Fibroblast of lung (primary cell): ENCODE measurements around the gene CDK18. TPM values are rescaled to one million over a fixed set of nuclear protein-coding genes. Genes with fewer than 3 reads are reported as not detected.
A peak's percentile ranks its signal among the peaks of the same experiment; 100 is the strongest.

Source experiments
- DNase-seq, 2 donors: peaks; one replicate each; pipeline versions ENCODE4 v3.0.0 to v3.0.0-alpha.2; 2010; ENCODE audit warnings: low read depth in 2 of 2
- H2AFZ ChIP-seq: 2 replicates; pipeline ENCODE4 v1.5.1; 2012; ENCODE audit warnings: low read length, control low read depth, inconsistent platforms
- H3K27ac ChIP-seq: 2 replicates; pipeline ENCODE4 v1.5.1; 2011; ENCODE audit warnings: low read length, control low read depth; ENCODE audit not compliant: insufficient read depth
- H3K27me3 ChIP-seq: 2 replicates; pipeline ENCODE4 v1.5.1; 2011; ENCODE audit warnings: mild to moderate bottlenecking, low read length; ENCODE audit not compliant: control insufficient read depth, insufficient read depth
- H3K36me3 ChIP-seq: 2 replicates; pipeline ENCODE4 v1.5.1; 2011; ENCODE audit warnings: low read length; ENCODE audit not compliant: control insufficient read depth, insufficient read depth
- H3K4me1 ChIP-seq: 2 replicates; pipeline ENCODE4 v1.5.1; 2011; ENCODE audit warnings: low read length; ENCODE audit not compliant: control insufficient read depth, insufficient read depth; ENCODE audit errors: extremely low read depth
- H3K4me2 ChIP-seq: 2 replicates; pipeline ENCODE4 v1.5.1; 2011; ENCODE audit warnings: low read length, control low read depth; ENCODE audit not compliant: insufficient read depth; ENCODE audit errors: extremely low read depth
- H3K4me3 ChIP-seq, 4 experiments: fragments of 200-600 bp in 1 of 4; sonication (generic) in 1 of 4; replicated peaks in 1 of 4; 2 replicates each; pipeline ENCODE4 v1.5.1; 2011 to 2016; ENCODE audit warnings: low read length in 4 of 4, low read depth in 3 of 4, mild to moderate bottlenecking in 3 of 4, control low read depth in 2 of 4, inconsistent platforms in 1 of 4, mixed read lengths in 1 of 4; ENCODE audit not compliant: insufficient read depth in 1 of 4; ENCODE audit errors: control extremely low read depth in 1 of 4
- H3K79me2 ChIP-seq: 2 replicates; pipeline ENCODE4 v1.5.1; 2012; ENCODE audit warnings: mild to moderate bottlenecking, low read length, inconsistent platforms; ENCODE audit not compliant: control insufficient read depth, insufficient read depth
- H3K9ac ChIP-seq: 2 replicates; pipeline ENCODE4 v1.5.1; 2011; ENCODE audit warnings: mild to moderate bottlenecking, low read length, control low read depth; ENCODE audit not compliant: insufficient read depth
- H3K9me3 ChIP-seq: 2 replicates; pipeline ENCODE4 v1.5.1; 2012; ENCODE audit warnings: low read depth, low read length; ENCODE audit not compliant: control insufficient read depth, insufficient read depth
- H4K20me1 ChIP-seq: 2 replicates; pipeline ENCODE4 v1.5.1; 2011; ENCODE audit warnings: low read length; ENCODE audit not compliant: control insufficient read depth, insufficient read depth; ENCODE audit errors: extremely low read depth
- EZH2 ChIP-seq: IDR thresholded peaks from 2 replicates; pipeline ENCODE4 v1.5.1; 2012; ENCODE audit warnings: low read length, control low read depth, mild to moderate bottlenecking; ENCODE audit errors: missing control alignments
- polyA plus RNA-seq, 2 donors: library from polyadenylated mRNA; depleted of rRNA in 1 of 2; stranded (reverse) in 1 of 2; unstranded in 1 of 2; fragments of >200 nt; gene quantifications; 2 replicates each; pipeline ENCODE4 v1.2.1, GENCODE V29; 2011 to 2012; ENCODE audit warnings: missing spikeins in 1 of 2
- total RNA-seq: library from RNA; depleted of rRNA; stranded (reverse); fragments of >200 nt; gene quantifications from 2 replicates; pipeline ENCODE4 v1.2.1, GENCODE V29; 2014
- TF ChIP-seq, protein P1 (sequence below), 2 donors: IDR thresholded peaks in 1 of 2; conservative IDR thresholded peaks in 1 of 2; 1 replicate in 1 of 2; 2 replicates in 1 of 2; pipeline ENCODE4 v1.5.1; 2011 to 2012; ENCODE audit warnings: low read length in 2 of 2, control low read depth in 1 of 2, inconsistent platforms in 1 of 2, low read depth in 1 of 2, mild to moderate bottlenecking in 1 of 2

The CDK18 gene
- total and polyA plus RNA-seq, 2 donors (not counting 1 experiment from before 2014, with no cell fraction given), result 0.33 to 2.1 TPM

DNA sequence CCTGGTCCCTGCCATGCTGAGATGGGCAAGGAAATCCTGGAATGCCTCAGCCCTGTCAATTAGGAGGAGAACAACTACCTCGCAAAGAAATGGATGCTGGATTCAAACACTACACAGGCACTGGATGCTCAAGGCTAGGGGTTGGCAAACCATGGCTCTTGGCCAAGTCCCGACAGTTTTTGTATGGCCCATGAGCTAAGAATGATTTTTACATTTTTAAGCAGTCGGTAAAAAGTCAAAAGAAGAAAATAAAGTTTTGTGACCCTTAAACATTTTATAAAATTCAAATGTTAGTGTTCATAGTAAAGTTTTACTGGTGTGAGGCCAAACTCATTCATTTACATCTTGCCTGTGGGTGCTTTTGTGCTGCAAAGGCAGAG, 6.5 kb downstream of the CDK18 start:
- Histone ChIP-seq H2AFZ (no peak overlapping the region), H3K79me2 (no peaks in the 10 kb centered on the region), H3K9ac (no peak overlapping the region), H3K4me1 (no peaks in the 10 kb centered on the region), H4K20me1 (no peaks in the 10 kb centered on the region), H3K4me3 (no peak overlapping the region), H3K9me3 (no peaks in the 10 kb centered on the region), H3K36me3 (no peaks in the 10 kb centered on the region), H3K27ac (no peak overlapping the region), H3K4me2 (no peak overlapping the region), H3K27me3 (peaks cover 2% of the 10 kb centered on the region)
- TF ChIP-seq, protein P1, sequence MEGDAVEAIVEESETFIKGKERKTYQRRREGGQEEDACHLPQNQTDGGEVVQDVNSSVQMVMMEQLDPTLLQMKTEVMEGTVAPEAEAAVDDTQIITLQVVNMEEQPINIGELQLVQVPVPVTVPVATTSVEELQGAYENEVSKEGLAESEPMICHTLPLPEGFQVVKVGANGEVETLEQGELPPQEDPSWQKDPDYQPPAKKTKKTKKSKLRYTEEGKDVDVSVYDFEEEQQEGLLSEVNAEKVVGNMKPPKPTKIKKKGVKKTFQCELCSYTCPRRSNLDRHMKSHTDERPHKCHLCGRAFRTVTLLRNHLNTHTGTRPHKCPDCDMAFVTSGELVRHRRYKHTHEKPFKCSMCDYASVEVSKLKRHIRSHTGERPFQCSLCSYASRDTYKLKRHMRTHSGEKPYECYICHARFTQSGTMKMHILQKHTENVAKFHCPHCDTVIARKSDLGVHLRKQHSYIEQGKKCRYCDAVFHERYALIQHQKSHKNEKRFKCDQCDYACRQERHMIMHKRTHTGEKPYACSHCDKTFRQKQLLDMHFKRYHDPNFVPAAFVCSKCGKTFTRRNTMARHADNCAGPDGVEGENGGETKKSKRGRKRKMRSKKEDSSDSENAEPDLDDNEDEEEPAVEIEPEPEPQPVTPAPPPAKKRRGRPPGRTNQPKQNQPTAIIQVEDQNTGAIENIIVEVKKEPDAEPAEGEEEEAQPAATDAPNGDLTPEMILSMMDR (conservative IDR thresholded peaks at IDR 0.05 in 1 of 2, IDR thresholded peaks at IDR 0.05 in 1 of 2; ENCODE audit: low read depth in 1 of 2, low read length in 2 of 2), result no peak
- DNase-seq, result no peak

DNA sequence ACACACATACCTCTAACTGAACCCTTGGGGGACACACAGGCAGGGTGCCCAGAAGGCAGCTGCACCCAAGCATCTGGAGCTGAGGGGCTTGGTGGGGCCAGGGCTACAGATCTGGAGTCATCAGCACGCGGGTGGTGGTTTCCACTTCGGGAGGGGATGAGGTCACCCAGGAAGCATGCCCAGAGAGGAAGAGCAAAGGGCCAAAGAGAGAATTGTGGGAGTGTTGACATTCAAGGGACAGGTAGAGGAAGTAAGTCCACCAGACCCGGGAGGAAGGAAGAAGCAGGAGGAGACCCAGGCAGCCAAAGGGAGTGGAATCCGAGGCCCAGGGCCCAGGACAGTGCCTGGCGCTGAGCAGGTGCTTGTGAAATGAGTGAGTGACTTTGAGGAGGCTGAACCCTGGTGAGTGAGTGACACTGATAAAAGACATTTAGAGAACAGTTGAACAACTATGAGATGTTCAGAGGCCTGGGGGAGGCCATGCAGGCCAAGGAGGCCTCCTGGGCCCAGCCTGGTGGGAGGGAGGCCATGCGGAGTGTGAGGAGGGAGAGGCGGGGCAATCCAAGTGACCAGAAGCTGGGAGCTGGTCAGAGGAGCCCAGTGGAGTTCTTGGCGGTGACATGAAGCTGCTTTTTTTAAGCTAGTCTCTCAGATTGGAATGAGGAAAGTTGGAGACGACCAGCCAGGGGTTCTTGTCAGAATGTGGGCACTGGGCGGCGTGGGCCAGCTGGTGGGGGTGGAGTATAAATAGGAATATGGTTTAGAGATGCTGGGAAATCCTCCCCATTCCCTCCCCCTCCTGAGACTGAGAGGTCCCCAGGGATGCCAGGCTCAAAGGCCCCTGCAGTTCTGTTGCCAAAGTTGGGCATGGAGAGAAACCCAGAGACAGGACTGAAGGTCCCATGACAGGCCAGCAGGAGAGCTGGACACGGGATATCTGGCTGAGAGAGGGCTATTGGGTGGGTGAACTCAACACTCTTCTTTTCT, 7.9 kb downstream of the CDK18 start:
- Histone ChIP-seq H3K79me2 (no peaks in the 10 kb centered on the region), H3K9me3 (no peaks in the 10 kb centered on the region), H4K20me1 (no peaks in the 10 kb centered on the region), H3K4me2 (no peak overlapping the region), H3K4me3 (no peak overlapping the region), H3K36me3 (no peaks in the 10 kb centered on the region), H3K27ac (no peak overlapping the region), H3K27me3 (no peaks in the 10 kb centered on the region), H3K9ac (no peak overlapping the region), H2AFZ (no peak overlapping the region), H3K4me1 (no peaks in the 10 kb centered on the region)
- peak in 1 of 2 donors; percentile 60 for DNase-seq
- TF ChIP-seq, protein P1 (conservative IDR thresholded peaks at IDR 0.05 in 1 of 2, IDR thresholded peaks at IDR 0.05 in 1 of 2; ENCODE audit: low read depth in 1 of 2, low read length in 2 of 2), result no peak
- TF ChIP-seq EZH2, result no peak

DNA sequence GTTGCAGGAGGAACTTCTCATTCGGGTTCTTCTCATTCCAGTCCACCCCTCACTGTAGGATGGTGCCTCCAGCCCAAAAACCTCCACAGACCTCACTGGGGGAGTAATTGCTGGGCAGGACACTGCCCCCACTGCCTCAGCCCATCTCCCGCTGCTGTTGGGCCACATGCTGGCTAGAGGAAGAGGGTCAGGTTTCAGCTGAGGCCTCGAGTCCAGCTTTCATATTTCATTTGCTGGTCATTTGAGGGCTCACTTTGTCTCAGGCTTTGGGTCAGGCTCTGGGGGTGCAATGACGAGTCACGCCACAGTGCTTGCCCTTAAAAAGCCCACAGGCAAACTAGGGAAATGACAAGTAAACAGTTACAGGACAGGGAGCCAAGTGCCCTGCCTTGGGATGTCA, 9.3 kb downstream of the CDK18 start:
- H3K36me3 ChIP-seq, result no peaks in the 10 kb centered on the region
- H3K4me1 ChIP-seq, result no peaks in the 10 kb centered on the region
- no peak overlapping the region for H3K4me3 ChIP-seq
- no peak overlapping the region for H3K4me2 ChIP-seq
- H3K79me2 ChIP-seq, result no peaks in the 10 kb centered on the region
- no peak for DNase-seq
- H3K9me3 ChIP-seq, result no peaks in the 10 kb centered on the region
- no peaks in the 10 kb centered on the region for H3K27me3 ChIP-seq
- TF ChIP-seq, protein P1 (conservative IDR thresholded peaks at IDR 0.05 in 1 of 2, IDR thresholded peaks at IDR 0.05 in 1 of 2; ENCODE audit: low read depth in 1 of 2, low read length in 2 of 2), result no peak
- TF ChIP-seq EZH2, result no peak
- H3K27ac ChIP-seq, result no peak overlapping the region
- no peaks in the 10 kb centered on the region for H4K20me1 ChIP-seq
- no peak overlapping the region for H2AFZ ChIP-seq
- no peak overlapping the region for H3K9ac ChIP-seq
